HEK293 (cell line): ENCODE results near the gene PCSK1N.

Experiments used
- CTCF ChIA-PET: fragments of 350-600 bp; formaldehyde crosslinking; extraction: SDS; loops from one replicate; lab custom pipeline; 2021; ENCODE audit warnings: antibody characterized with exemption; lab: Yijun Ruan, JAX
- POLR2A ChIA-PET: fragments of 300-600 bp; formaldehyde crosslinking; extraction: SDS; loops from one replicate; lab custom pipeline; 2020; ENCODE audit warnings: antibody characterized with exemption, inconsistent platforms; lab: Yijun Ruan, JAX
- H3K27ac ChIP-seq: fragments of 200-500 bp; sonication (Bioruptor generic); 2 replicates; pipeline ENCODE4 v1.5.1; 2014; ENCODE audit warnings: low read depth, low read length, control low read depth, inconsistent platforms; ENCODE audit errors: extremely low read depth
- H3K36me3 ChIP-seq, 2 experiments: fragments of 200-500 bp in 1 of 2; sonication (Bioruptor generic) in 1 of 2; 1 replicate in 1 of 2; 2 replicates in 1 of 2; pipeline ENCODE4 v1.5.1; 2014 to 2017; ENCODE audit warnings: inconsistent platforms in 2 of 2, low read length in 2 of 2; ENCODE audit not compliant: control insufficient read depth in 2 of 2, insufficient read depth in 1 of 2
- H3K4me1 ChIP-seq: fragments of 200-500 bp; sonication (Bioruptor generic); 2 replicates; pipeline ENCODE4 v1.5.1; 2014; ENCODE audit warnings: mild to moderate bottlenecking, low read length, inconsistent platforms; ENCODE audit not compliant: control insufficient read depth, insufficient read depth
- H3K4me3 ChIP-seq: 2 replicates; pipeline ENCODE4 v1.5.1; 2011; ENCODE audit warnings: low read depth, mild to moderate bottlenecking, control low read depth, low read length, moderate library complexity
- H3K9me3 ChIP-seq: fragments of 200-500 bp; sonication (Bioruptor generic); 2 replicates; pipeline ENCODE4 v1.5.1; 2014; ENCODE audit warnings: low read depth, low read length, inconsistent platforms; ENCODE audit not compliant: control insufficient read depth, insufficient read depth
- EGR2 ChIP-seq: fragments of 450-650 bp; formaldehyde crosslinking; IDR thresholded peaks from 2 replicates; pipeline ENCODE4 v1.5.1; 2016; ENCODE audit warnings: low read depth, missing biosample characterization, missing genetic modification characterization
- FEZF1 ChIP-seq: fragments of 450-650 bp; formaldehyde crosslinking; IDR thresholded peaks from 2 replicates; pipeline ENCODE4 v1.5.1; 2016; ENCODE audit warnings: missing biosample characterization, missing genetic modification characterization
- SP3 ChIP-seq: fragments of 450-650 bp; formaldehyde crosslinking; IDR thresholded peaks from 2 replicates; pipeline ENCODE4 v1.5.1; 2016; ENCODE audit warnings: missing biosample characterization, missing genetic modification characterization
- SP7 ChIP-seq: fragments of 450-650 bp; formaldehyde crosslinking; IDR thresholded peaks from 2 replicates; pipeline ENCODE4 v1.5.1; 2016; ENCODE audit warnings: missing biosample characterization, missing genetic modification characterization
- ZFHX2 ChIP-seq: fragments of 450-650 bp; formaldehyde crosslinking; conservative IDR thresholded peaks from 2 replicates; pipeline ENCODE4 v1.5.1; 2016; ENCODE audit warnings: missing biosample characterization, missing genetic modification characterization
- ZNF138 ChIP-seq: fragments of 450-650 bp; formaldehyde crosslinking; IDR thresholded peaks from 2 replicates; pipeline ENCODE4 v1.5.1; 2016; ENCODE audit warnings: missing biosample characterization, missing genetic modification characterization, borderline replicate concordance
- ZNF146 ChIP-seq: fragments of 450-650 bp; formaldehyde crosslinking; IDR thresholded peaks from 2 replicates; pipeline ENCODE4 v1.5.1; 2016; ENCODE audit warnings: missing biosample characterization, missing genetic modification characterization
- ZNF169 ChIP-seq: fragments of 450-650 bp; formaldehyde crosslinking; IDR thresholded peaks from 2 replicates; pipeline ENCODE4 v1.5.1; 2016; ENCODE audit warnings: missing biosample characterization, missing genetic modification characterization
- ZNF174 ChIP-seq: fragments of 450-650 bp; formaldehyde crosslinking; IDR thresholded peaks from 2 replicates; pipeline ENCODE4 v1.5.0; 2017; ENCODE audit warnings: missing biosample characterization, mild to moderate bottlenecking, missing genetic modification characterization
- ZNF202 ChIP-seq: fragments of 450-650 bp; formaldehyde crosslinking; IDR thresholded peaks from 2 replicates; pipeline ENCODE4 v1.5.1; 2016; ENCODE audit warnings: missing biosample characterization, missing genetic modification characterization, borderline replicate concordance
- ZNF214 ChIP-seq: fragments of 450-650 bp; formaldehyde crosslinking; IDR thresholded peaks from 2 replicates; pipeline ENCODE4 v1.5.1; 2017; ENCODE audit warnings: missing biosample characterization, mild to moderate bottlenecking, missing genetic modification characterization, borderline replicate concordance
- ZNF223 ChIP-seq: fragments of 450-650 bp; formaldehyde crosslinking; IDR thresholded peaks from 2 replicates; pipeline ENCODE4 v1.5.1; 2016; ENCODE audit warnings: missing biosample characterization, missing genetic modification characterization
- ZNF248 ChIP-seq: fragments of 450-650 bp; formaldehyde crosslinking; IDR thresholded peaks from 2 replicates; pipeline ENCODE4 v1.5.1; 2017; ENCODE audit warnings: missing biosample characterization, missing genetic modification characterization
- ZNF311 ChIP-seq: fragments of 450-650 bp; formaldehyde crosslinking; IDR thresholded peaks from 2 replicates; pipeline ENCODE4 v1.5.1; 2017; ENCODE audit warnings: missing biosample characterization, missing genetic modification characterization, borderline replicate concordance
- ZNF350 ChIP-seq: fragments of 450-650 bp; formaldehyde crosslinking; IDR thresholded peaks from 2 replicates; pipeline ENCODE4 v1.5.0; 2017; ENCODE audit warnings: missing biosample characterization, mild to moderate bottlenecking, missing genetic modification characterization
- ZNF366 ChIP-seq: fragments of 450-650 bp; formaldehyde crosslinking; conservative IDR thresholded peaks from 2 replicates; pipeline ENCODE4 v1.5.1; 2016; ENCODE audit warnings: missing biosample characterization, missing genetic modification characterization
- ZNF585B ChIP-seq: fragments of 450-650 bp; formaldehyde crosslinking; IDR thresholded peaks from 2 replicates; pipeline ENCODE4 v1.5.1; 2016; ENCODE audit warnings: missing biosample characterization, missing genetic modification characterization
- ZNF837 ChIP-seq: fragments of 450-650 bp; formaldehyde crosslinking; IDR thresholded peaks from 2 replicates; pipeline ENCODE4 v1.5.1; 2016; ENCODE audit warnings: missing biosample characterization, missing genetic modification characterization
- ZSCAN30 ChIP-seq: fragments of 450-650 bp; IDR thresholded peaks from 2 replicates; pipeline ENCODE4 v1.5.1; 2018; ENCODE audit warnings: missing biosample characterization, mild to moderate bottlenecking, missing genetic modification characterization, moderate library complexity
- ZXDB ChIP-seq: fragments of 450-650 bp; formaldehyde crosslinking; IDR thresholded peaks from 2 replicates; pipeline ENCODE4 v1.5.1; 2016; ENCODE audit warnings: missing biosample characterization, missing genetic modification characterization
- TF ChIP-seq, protein P1 (sequence below): fragments of 450-650 bp; formaldehyde crosslinking; IDR thresholded peaks from 2 replicates; pipeline ENCODE4 v1.5.1; 2016; ENCODE audit warnings: missing biosample characterization, missing genetic modification characterization, borderline replicate concordance
- TF ChIP-seq, protein P2 (sequence below): fragments of 450-650 bp; formaldehyde crosslinking; IDR thresholded peaks from 2 replicates; pipeline ENCODE4 v1.5.1; 2016; ENCODE audit warnings: missing biosample characterization, missing genetic modification characterization
- TF ChIP-seq, protein P3 (sequence below): fragments of 450-650 bp; formaldehyde crosslinking; IDR thresholded peaks from 2 replicates; pipeline ENCODE4 v1.5.1; 2017; ENCODE audit warnings: missing biosample characterization, missing genetic modification characterization

The PCSK1N gene

DNA sequence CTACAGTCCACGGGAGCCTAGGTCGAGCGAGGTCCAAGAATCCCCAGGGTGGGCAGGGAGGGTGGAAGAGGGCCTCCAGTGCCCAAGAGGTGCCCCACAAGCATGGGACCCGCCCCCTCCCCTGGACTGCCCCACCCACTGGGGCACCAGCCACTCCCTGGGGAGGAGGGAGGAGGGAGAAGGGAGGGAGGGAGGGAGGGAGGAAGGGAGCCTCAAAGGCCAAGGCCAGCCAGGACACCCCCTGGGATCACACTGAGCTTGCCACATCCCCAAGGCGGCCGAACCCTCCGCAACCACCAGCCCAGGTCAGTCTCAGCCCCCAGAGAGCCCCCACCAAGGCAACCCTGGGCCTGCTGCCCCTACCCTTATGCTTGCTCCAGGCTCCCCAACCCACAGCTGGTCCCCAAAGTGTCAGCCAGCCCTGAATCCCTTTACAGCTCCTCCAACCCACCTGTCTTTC, 49.0 kb downstream of the PCSK1N start, which contains the start of gene GATA1:
Gene GATA1 (plus strand): TSS at position 250 of the 460 bp plus-strand sequence. CDS start 4,520 bp downstream, outside the sequence.
- POLR2A ChIA-PET = no interaction called here
- H3K27ac ChIP-seq = no peak within 1 kb of the TSS
- no peaks in the 10 kb centered on the region for H3K36me3 ChIP-seq
- no peak within 1 kb of the TSS for H3K4me3 ChIP-seq
- no peaks in the 10 kb centered on the region for H3K9me3 ChIP-seq
- CTCF ChIA-PET = no interaction called here
- no peaks in the 10 kb centered on the region for H3K4me1 ChIP-seq
- TF ChIP-seq ZSCAN30 (tag by site-specific recombination) (no peak), FEZF1 (no peak), SP7 (tag by site-specific recombination) (no peak), ZXDB (no peak), ZNF169 (no peak), ZNF311 (tag by site-specific recombination) (no peak), SP3 (tag by site-specific recombination) (no peak), ZNF138 (tag by site-specific recombination) (no peak), ZFHX2 (tag by site-specific recombination) (no peak), ZNF837 (tag by site-specific recombination) (no peak), ZNF174 (tag by site-specific recombination) (no peak), ZNF248 (tag by site-specific recombination) (no peak), ZNF223 (tag by site-specific recombination) (no peak)
- TF ChIP-seq, protein P1, sequence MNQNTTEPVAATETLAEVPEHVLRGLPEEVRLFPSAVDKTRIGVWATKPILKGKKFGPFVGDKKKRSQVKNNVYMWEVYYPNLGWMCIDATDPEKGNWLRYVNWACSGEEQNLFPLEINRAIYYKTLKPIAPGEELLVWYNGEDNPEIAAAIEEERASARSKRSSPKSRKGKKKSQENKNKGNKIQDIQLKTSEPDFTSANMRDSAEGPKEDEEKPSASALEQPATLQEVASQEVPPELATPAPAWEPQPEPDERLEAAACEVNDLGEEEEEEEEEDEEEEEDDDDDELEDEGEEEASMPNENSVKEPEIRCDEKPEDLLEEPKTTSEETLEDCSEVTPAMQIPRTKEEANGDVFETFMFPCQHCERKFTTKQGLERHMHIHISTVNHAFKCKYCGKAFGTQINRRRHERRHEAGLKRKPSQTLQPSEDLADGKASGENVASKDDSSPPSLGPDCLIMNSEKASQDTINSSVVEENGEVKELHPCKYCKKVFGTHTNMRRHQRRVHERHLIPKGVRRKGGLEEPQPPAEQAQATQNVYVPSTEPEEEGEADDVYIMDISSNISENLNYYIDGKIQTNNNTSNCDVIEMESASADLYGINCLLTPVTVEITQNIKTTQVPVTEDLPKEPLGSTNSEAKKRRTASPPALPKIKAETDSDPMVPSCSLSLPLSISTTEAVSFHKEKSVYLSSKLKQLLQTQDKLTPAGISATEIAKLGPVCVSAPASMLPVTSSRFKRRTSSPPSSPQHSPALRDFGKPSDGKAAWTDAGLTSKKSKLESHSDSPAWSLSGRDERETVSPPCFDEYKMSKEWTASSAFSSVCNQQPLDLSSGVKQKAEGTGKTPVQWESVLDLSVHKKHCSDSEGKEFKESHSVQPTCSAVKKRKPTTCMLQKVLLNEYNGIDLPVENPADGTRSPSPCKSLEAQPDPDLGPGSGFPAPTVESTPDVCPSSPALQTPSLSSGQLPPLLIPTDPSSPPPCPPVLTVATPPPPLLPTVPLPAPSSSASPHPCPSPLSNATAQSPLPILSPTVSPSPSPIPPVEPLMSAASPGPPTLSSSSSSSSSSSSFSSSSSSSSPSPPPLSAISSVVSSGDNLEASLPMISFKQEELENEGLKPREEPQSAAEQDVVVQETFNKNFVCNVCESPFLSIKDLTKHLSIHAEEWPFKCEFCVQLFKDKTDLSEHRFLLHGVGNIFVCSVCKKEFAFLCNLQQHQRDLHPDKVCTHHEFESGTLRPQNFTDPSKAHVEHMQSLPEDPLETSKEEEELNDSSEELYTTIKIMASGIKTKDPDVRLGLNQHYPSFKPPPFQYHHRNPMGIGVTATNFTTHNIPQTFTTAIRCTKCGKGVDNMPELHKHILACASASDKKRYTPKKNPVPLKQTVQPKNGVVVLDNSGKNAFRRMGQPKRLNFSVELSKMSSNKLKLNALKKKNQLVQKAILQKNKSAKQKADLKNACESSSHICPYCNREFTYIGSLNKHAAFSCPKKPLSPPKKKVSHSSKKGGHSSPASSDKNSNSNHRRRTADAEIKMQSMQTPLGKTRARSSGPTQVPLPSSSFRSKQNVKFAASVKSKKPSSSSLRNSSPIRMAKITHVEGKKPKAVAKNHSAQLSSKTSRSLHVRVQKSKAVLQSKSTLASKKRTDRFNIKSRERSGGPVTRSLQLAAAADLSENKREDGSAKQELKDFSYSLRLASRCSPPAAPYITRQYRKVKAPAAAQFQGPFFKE = no peak
- TF ChIP-seq, protein P2, sequence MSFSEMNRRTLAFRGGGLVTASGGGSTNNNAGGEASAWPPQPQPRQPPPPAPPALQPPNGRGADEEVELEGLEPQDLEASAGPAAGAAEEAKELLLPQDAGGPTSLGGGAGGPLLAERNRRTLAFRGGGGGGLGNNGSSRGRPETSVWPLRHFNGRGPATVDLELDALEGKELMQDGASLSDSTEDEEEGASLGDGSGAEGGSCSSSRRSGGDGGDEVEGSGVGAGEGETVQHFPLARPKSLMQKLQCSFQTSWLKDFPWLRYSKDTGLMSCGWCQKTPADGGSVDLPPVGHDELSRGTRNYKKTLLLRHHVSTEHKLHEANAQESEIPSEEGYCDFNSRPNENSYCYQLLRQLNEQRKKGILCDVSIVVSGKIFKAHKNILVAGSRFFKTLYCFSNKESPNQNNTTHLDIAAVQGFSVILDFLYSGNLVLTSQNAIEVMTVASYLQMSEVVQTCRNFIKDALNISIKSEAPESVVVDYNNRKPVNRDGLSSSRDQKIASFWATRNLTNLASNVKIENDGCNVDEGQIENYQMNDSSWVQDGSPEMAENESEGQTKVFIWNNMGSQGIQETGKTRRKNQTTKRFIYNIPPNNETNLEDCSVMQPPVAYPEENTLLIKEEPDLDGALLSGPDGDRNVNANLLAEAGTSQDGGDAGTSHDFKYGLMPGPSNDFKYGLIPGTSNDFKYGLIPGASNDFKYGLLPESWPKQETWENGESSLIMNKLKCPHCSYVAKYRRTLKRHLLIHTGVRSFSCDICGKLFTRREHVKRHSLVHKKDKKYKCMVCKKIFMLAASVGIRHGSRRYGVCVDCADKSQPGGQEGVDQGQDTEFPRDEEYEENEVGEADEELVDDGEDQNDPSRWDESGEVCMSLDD (tag by site-specific recombination) = no peak
- TF ChIP-seq, protein P3, sequence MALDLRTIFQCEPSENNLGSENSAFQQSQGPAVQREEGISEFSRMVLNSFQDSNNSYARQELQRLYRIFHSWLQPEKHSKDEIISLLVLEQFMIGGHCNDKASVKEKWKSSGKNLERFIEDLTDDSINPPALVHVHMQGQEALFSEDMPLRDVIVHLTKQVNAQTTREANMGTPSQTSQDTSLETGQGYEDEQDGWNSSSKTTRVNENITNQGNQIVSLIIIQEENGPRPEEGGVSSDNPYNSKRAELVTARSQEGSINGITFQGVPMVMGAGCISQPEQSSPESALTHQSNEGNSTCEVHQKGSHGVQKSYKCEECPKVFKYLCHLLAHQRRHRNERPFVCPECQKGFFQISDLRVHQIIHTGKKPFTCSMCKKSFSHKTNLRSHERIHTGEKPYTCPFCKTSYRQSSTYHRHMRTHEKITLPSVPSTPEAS = no peak

DNA sequence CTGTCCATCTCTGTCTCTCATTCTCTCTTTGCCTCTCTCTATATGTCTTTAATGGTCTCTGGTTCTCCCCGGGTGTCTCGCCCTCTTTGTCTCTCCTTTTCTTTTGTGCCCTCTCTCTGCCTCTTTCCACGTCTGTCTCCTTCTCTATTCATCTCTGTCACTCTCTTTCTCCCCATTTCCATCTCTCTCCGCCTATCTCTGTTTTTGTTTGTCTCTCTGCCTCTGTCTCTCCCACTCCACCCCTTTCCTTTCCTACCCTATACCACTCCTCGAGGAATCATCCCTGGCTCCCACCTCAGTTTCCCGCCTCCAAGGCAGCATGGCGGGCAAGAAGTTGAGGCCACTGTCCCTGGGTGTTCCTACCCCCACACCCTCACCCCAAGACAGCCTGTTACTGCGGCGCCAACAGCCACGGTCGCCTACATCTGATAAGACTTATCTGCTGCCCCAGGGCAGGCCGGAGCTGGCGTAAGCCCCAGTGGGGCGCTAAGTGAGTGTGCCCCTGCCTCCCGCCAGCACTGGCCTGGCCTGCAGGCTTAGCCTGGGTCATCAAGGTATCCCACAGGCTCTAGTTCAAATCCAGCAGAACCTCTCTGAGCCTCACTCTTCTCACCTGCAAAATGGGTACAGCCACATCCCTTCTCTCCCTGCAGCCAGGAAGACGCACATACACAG, 49.7 kb downstream of the PCSK1N start:
- Histone ChIP-seq H3K4me3 (no peak overlapping the region), H3K9me3 (no peaks in the 10 kb centered on the region), H3K36me3 (no peaks in the 10 kb centered on the region), H3K4me1 (no peaks in the 10 kb centered on the region), H3K27ac (no peak overlapping the region)
- TF ChIP-seq ZNF585B (tag by site-specific recombination) = no peak
- TF ChIP-seq ZNF146 (tag by site-specific recombination) = no peak
- peak; percentile 57; the same call in 1 of the 2 replicates for TF ChIP-seq EGR2 (tag by site-specific recombination)
- TF ChIP-seq ZNF202 (tag by site-specific recombination) = no peak
- TF ChIP-seq ZNF350 (tag by site-specific recombination) = no peak
- peak; percentile 51; the same call in 1 of the 2 replicates for TF ChIP-seq ZNF366 (tag by site-specific recombination)
- no peak for TF ChIP-seq ZNF214 (tag by site-specific recombination)
- POLR2A ChIA-PET = no interaction called here
- CTCF ChIA-PET = no interaction called here
